ENCODE results near the gene RTBDN.

RTBDN gene

DNA sequence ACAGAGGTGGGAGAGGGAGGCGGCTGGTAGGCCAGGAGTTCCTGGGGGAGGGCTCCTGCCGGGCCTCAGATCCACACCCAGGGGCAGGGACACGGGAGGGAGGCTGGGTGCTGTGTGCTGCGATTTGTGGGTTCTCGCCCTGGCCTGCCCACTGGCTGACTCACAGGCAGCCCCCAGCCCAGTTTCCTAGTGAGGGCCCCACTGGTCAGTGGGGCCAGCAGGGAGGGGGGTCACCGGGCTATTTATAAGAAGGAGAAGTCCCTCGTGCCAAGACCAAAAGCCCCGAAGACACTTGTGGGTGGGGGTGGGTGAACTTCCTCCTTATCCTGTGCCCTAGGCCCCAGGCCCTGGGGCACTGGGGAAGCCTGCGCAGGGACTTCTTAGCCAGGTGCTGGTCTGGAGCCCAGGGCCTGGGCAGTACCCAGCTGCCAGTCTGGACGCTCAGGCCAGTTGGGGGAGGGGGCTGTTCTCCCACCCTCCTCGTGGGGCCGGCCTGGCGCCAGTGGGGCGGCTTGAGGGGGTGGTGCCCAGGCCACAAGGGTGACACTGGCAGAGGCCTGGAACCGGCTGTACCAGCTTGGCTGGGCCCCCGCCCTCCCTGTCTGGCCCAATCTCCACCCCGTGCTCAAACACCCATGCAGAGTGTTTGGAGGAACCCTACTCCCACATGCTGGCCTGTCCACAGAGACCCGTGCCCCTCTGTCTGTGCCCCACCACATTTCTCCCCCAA, 48.1 kb downstream of the RTBDN start:
- Histone ChIP-seq H3K4me3 (peak overlapping the region in 1 of 7 experiments; percentile 1), H3K27ac (peak overlapping the region; percentile 67 to 100 (median 98))

GRCh38 chr19:12785431-12786031, 48.8 kb downstream of the RTBDN start:
- H3K4me3 ChIP-seq = peak overlapping the region in 1 of 7 experiments; percentile 1
- peak overlapping the region; percentile 67 to 100 (median 98) for H3K27ac ChIP-seq

DNA sequence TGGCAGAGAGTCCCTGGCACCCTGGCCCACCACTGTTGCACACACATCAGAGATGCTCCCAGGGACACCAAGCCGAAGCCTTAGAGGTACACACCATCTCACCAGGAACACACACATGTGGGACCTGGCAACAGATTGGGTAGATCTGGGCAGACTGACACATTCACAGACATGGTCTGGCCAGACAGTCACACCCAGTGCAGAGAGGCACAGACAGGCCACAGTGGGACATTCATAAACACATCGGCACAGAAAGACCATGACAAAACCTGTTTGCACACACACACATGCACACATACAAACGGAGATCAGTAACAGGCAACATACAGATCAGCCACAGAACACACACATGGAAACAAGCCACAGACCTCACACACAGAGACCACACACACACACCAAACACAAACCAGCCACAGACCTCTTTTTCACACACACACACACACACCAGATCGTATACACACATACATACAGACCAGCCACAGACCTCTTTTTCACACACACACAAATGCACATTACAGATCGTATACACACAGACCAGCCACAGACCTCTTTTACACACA, 49.4 kb downstream of the RTBDN start:
- H3K27ac ChIP-seq = peak overlapping the region in 20 of 21 experiments; percentile 95 to 100 (median 98)
- peak overlapping the region in 1 of 7 experiments; percentile 0 for H3K4me3 ChIP-seq

GRCh38 chr19:12784394-12784870, 49.9 kb downstream of the RTBDN start:
- H3K27ac ChIP-seq = peak overlapping the region; percentile 79 to 100 (median 98)

GRCh38 chr19:12783849-12784393, 50.5 kb downstream of the RTBDN start:
- Histone ChIP-seq H3K4me3 (peak overlapping the region in 3 of 7 experiments; percentile 39 to 40 (median 39)), H3K27ac (peak overlapping the region; percentile 79 to 100 (median 98))

More at GRCh38 chr19:12784394-12784870, 49.9 kb downstream of the RTBDN start:
- H3K4me3 ChIP-seq = peak overlapping the region in 3 of 7 experiments; percentile 0 to 39 (median 1)

- peak overlapping the region; percentile 79 to 100 (median 98) for H3K27ac ChIP-seq
- peak overlapping the region; percentile 29 to 48 (median 39) for H3K4me3 ChIP-seq
Measured at GRCh38 chr19:12783291-12783848, 51.0 kb downstream of the RTBDN start.

DNA sequence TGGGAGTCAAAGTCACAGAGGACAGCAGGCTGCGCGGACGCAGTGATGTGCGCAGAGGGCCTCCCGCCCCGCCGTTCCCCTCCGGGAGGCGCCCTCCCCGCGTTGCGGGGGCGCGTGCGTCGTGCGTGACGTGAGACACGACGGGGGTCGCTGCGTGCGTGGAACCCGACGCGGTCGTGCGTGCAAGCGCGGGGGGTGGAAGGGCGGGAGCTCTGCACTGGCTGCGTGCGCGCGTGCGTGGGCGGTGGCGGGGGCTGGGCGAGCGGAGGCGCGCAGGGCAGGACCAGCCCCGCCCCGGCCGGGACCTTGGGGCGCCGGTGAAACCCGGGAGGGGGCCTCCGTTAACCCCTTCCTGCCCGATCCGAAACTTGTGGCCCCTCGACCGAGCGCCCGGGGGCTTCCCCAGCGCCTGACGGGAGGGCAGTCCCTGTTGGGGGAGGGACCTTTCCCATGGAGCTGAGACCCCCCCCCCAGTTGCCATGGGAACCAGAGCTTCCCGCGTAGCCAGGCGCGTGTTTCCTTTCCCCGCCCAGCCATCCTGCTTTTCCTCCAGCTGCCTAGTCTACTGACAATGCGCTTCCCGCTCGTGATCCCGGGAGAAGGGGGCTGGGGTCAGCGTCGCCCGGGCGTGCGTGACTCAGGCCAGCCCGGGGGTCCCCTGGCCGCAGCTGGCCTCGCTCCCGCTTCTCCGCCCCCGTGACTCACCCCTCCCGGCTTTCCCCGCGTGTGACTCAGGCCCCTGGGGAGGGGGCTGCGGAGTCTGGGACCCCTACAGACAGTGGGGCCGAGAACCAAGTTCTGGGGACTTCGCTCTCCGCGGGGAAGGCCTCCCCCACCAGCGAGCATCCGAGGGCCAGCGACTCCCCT, 51.7 kb downstream of the RTBDN start:
- Histone ChIP-seq H3K27ac (peak overlapping the region; percentile 79 to 100 (median 98)), H3K4me3 (peak overlapping the region; percentile 29 to 48 (median 39))

- Histone ChIP-seq H3K27ac (peak overlapping the region; percentile 79 to 100 (median 98)), H3K4me3 (peak overlapping the region; percentile 29 to 48 (median 39))
Measured at GRCh38 chr19:12782174-12782423, 52.3 kb downstream of the RTBDN start.

- peak overlapping the region; percentile 39 to 60 (median 53) for H3K4me3 ChIP-seq
- peak overlapping the region; percentile 71 to 99 (median 96) for H3K27ac ChIP-seq
Measured at GRCh38 chr19:12779162-12779993, 55.0 kb downstream of the RTBDN start.

DNA sequence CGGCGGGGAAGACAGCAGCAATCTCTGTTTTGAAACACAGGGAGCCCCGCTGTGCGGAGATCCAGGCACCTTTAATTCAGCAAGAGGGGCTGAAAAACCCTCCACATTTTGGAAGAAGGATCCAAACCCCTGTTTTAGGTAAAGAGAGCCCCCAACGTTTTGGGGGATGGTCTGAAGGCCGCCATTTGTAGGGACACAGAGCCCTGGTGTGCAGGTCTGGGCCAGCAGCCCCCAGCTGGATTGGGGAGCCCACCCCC, 55.5 kb downstream of the RTBDN start:
- H3K4me3 ChIP-seq = peak overlapping the region; percentile 39 to 60 (median 53)
- H3K27ac ChIP-seq = peak overlapping the region; percentile 71 to 99 (median 96)

DNA sequence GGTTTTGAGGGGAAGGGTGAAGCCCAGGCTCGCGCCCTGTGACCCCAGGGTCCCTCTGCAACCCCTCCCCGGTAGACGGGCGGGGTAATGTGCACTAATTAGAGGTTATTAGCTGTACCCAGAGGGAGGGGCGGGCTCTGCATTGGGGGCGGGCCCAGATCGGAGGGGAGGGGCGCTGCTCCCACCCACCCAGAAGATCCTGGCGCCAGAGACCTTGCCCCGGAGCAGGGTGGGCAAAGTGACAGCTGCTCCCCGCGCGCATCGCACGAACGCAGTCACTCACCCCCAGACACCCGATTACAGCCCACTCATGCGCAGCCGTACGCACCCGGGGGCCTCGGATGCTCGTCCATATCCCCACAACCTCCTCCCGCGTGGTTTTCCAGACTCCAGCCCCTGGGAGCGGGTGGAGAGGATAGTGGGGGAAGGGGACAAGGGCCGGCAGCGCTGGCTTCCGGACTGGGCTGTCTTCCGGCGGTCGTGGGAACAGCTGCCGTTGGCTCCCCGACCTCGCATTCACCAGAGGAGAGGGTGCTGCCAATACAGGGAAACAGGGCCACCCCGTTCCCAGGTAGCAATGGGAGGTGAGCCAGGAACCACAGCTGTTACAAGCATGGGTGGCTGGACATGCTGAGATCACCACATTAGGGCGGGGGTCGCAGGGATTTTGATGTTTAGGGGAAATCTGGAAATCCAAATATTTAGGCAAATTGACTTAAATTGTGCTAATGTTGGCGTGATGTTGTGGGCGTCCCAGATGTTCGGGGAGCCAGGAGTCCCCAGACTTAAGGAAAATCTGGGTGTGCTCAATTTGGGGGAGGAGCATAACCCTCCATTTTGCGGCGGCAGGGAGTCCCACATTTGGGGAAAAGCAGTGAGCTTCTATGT, 56.1 kb downstream of the RTBDN start:
- Histone ChIP-seq H3K4me3 (peak overlapping the region; percentile 39 to 60 (median 53)), H3K27ac (peak overlapping the region; percentile 71 to 99 (median 96))

DNA sequence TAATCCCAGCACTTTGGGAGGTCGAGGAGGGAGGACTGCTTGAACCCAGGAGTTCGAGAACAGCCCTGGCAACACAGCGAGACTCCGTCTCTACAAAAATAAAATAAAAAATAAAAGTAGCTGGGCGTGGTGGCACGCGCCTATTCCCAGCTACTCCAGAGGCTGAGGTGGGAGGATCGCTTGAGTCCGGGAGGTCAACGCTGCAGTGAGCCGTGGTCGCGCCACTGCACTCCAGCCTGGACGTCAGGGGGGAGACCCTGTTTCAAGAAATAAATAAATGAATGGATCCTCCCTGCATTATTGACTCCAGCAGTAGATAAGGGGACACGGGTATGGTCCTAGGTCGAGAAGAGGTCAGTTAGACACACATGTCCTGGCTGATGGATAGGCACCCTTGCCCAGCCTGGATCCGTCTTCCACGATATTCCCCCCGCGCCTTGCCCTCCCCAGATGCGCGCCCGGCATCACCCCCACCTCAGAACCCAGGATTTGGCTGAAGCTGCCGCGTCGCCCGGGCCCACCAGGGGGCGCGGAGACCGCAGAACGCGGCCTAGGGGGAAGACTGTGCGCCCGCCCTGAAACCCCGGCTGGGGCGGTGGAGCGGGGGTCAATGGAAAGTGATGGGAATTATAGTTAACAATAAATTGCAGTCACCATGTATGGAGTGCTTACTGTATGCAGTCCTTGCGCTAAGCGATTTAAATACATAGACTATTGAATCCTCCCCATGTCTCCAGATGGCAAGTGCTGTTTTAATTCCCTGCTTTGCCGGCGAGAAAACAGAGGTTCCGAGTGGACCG, 57.0 kb downstream of the RTBDN start:
- H3K27ac ChIP-seq = peak overlapping the region; percentile 71 to 99 (median 96)
- peak overlapping the region; percentile 39 to 60 (median 53) for H3K4me3 ChIP-seq
